Activated naive CD8-positive, alpha-beta T cell treated with anti-CD3 and anti-CD28 coated beads, Interleukin-2, amount 10 ng/mL, durations not matched to agents 7 days and 5 days (primary cell): ENCODE results near the gene CTSW. TPM values are rescaled to one million over a fixed set of nuclear protein-coding genes. Genes with fewer than 3 reads are reported as not detected.
"Not testable (repeated sequence)": the region's sequence is repeated elsewhere in the genome, so short reads cannot be mapped to it uniquely, and the experiment has no call there.

Experiments
- ATAC-seq: fragments of 150-1000 bp; cut with Tn5 transposase; one replicate; pipeline ENCODE4 v1.10.0; 2021; ENCODE audit warnings: low read depth, moderate library complexity
- POLR2A ChIA-PET: fragments of 350-600 bp; sonication (Branson Sonifier 250); formaldehyde crosslinking; loops from one replicate; lab custom pipeline; 2021; ENCODE audit warnings: antibody characterized with exemption; lab: Charles Lee
- DNase-seq: peaks from one replicate; pipeline ENCODE4 v3.0.0; 2021
- H3K27ac Mint-ChIP-seq: one replicate; pipeline ENCODE4 v1.8.0; 2022; ENCODE audit warnings: mild to moderate bottlenecking, mixed read lengths
- H3K27me3 Mint-ChIP-seq: one replicate; pipeline ENCODE4 v1.8.0; 2022; ENCODE audit warnings: mild to moderate bottlenecking, moderate library complexity, mixed read lengths
- H3K36me3 Mint-ChIP-seq: one replicate; pipeline ENCODE4 v1.8.0; 2021; ENCODE audit warnings: mild to moderate bottlenecking, mixed read lengths
- H3K4me1 Mint-ChIP-seq: one replicate; pipeline ENCODE4 v1.8.0; 2021; ENCODE audit warnings: mixed read lengths
- H3K4me3 Mint-ChIP-seq: one replicate; pipeline ENCODE4 v1.8.0; 2022; ENCODE audit warnings: mild to moderate bottlenecking, moderate library complexity, mixed read lengths
- H3K9me3 Mint-ChIP-seq: one replicate; pipeline ENCODE4 v1.8.0; 2021; ENCODE audit warnings: mixed read lengths
- total RNA-seq, 2 experiments: library from RNA; stranded (reverse); gene quantifications; one replicate each; pipeline ENCODE4 v1.2.3, GENCODE V29; 2021

The CTSW gene
- total RNA-seq, 2 experiments from 2014 or later: 161 to 175 TPM

- POLR2A ChIA-PET: interaction anchor here (0.7 to 12.3 kb wide), 9 partner anchors 8 to 84 kb away, joined by 3 to 304 read pairs (median 31); partner anchors contain the start of genes CFL1, FOSL1 and MUS81
- peaks cover 10% of the 10 kb centered on the region for H3K36me3 Mint-ChIP-seq
- H3K4me1 Mint-ChIP-seq: peaks cover 39% of the 10 kb centered on the region
- no peaks in the 10 kb centered on the region for H3K27me3 Mint-ChIP-seq
- no peaks in the 10 kb centered on the region for H3K9me3 Mint-ChIP-seq
- H3K4me3 Mint-ChIP-seq: peak overlapping the region; percentile 88
- ATAC-seq (no peak), DNase-seq (no peak)
- H3K27ac Mint-ChIP-seq: peak overlapping the region; percentile 99
Observed at GRCh38 chr11:65886826-65887722, 7.4 kb downstream of the CTSW start.

- DNase-seq (no peak), ATAC-seq (no peak)
- H3K4me1 Mint-ChIP-seq: peaks cover 44% of the 10 kb centered on the region
- peak overlapping the region; percentile 88 for H3K4me3 Mint-ChIP-seq
- H3K36me3 Mint-ChIP-seq: peaks cover 10% of the 10 kb centered on the region
- no peaks in the 10 kb centered on the region for H3K27me3 Mint-ChIP-seq
- H3K9me3 Mint-ChIP-seq: no peaks in the 10 kb centered on the region
- H3K27ac Mint-ChIP-seq: peak overlapping the region; percentile 99
- POLR2A ChIA-PET: interaction anchor here (0.8 to 12.3 kb wide), 20 partner anchors 8 to 176 kb away, joined by 3 to 304 read pairs (median 17); partner anchors contain the start of genes AP5B1, BANF1, C11orf68 and CFL1
Observed at GRCh38 chr11:65887723-65888162, 8.1 kb downstream of the CTSW start.

- H3K36me3 Mint-ChIP-seq: peaks cover 10% of the 10 kb centered on the region
- POLR2A ChIA-PET: interaction anchor here (0.6 to 12.3 kb wide), 25 partner anchors 9 to 192 kb away, joined by 3 to 304 read pairs (median 6); partner anchors contain the start of genes AP5B1, BANF1, C11orf68 and CFL1
- ATAC-seq: peak; percentile 56
- DNase-seq: peak; percentile 96
- peaks cover 46% of the 10 kb centered on the region for H3K4me1 Mint-ChIP-seq
- no peaks in the 10 kb centered on the region for H3K27me3 Mint-ChIP-seq
- H3K27ac Mint-ChIP-seq: peak within 1 kb of the TSS; percentile 99
- no peaks in the 10 kb centered on the region for H3K9me3 Mint-ChIP-seq
- H3K4me3 Mint-ChIP-seq: peak within 1 kb of the TSS; percentile 88
Observed at GRCh38 chr11:65888163-65888814, 8.7 kb downstream of the CTSW start, which contains the start of gene FIBP. TSS of gene FIBP (minus strand) at chr11:65888471. CDS start at chr11:65888418, 53 bp downstream.

GRCh38 chr11:65890324-65891218, 10.9 kb downstream of the CTSW start, which contains the start of gene CCDC85B:
TSS of gene CCDC85B (plus strand) at chr11:65890673. CDS start at chr11:65890784, 111 bp downstream.
- ATAC-seq (peak; percentile 68), DNase-seq (peak; percentile 99)
- Mint-ChIP-seq H3K9me3 (no peaks in the 10 kb centered on the region), H3K27me3 (no peaks in the 10 kb centered on the region), H3K36me3 (peaks cover 7% of the 10 kb centered on the region), H3K4me1 (peaks cover 43% of the 10 kb centered on the region), H3K4me3 (peak within 1 kb of the TSS; percentile 88), H3K27ac (peak within 1 kb of the TSS; percentile 99)
- POLR2A ChIA-PET: interaction anchor here (0.6 to 12.3 kb wide), 44 partner anchors 9 to 1595 kb away, joined by 3 to 304 read pairs (median 6); partner anchors contain the start of genes AP5B1, BANF1, C11orf68 and CFL1

GRCh38 chr11:65891219-65892136, 11.8 kb downstream of the CTSW start:
- Mint-ChIP-seq H3K27ac (peak overlapping the region; percentile 95), H3K36me3 (peaks cover 7% of the 10 kb centered on the region), H3K27me3 (no peaks in the 10 kb centered on the region), H3K4me1 (peaks cover 49% of the 10 kb centered on the region), H3K9me3 (no peaks in the 10 kb centered on the region), H3K4me3 (peak overlapping the region; percentile 88)
- POLR2A ChIA-PET: interaction anchor here (0.6 to 12.3 kb wide), 34 partner anchors 9 to 320 kb away, joined by 3 to 304 read pairs (median 7); partner anchors contain the start of genes AP5B1, BANF1, C11orf68 and CFL1
- ATAC-seq (no peak), DNase-seq (peak; percentile 66)

GRCh38 chr11:65892137-65892540, 12.5 kb downstream of the CTSW start:
- Mint-ChIP-seq H3K4me1 (peaks cover 47% of the 10 kb centered on the region), H3K27ac (peak overlapping the region; percentile 95), H3K4me3 (peak overlapping the region; percentile 88)
- H3K27me3 Mint-ChIP-seq, H3K36me3 Mint-ChIP-seq, ATAC-seq, H3K9me3 Mint-ChIP-seq: not testable (repeated sequence)
- POLR2A ChIA-PET: interaction anchor here (3.3 to 12.3 kb wide), 6 partner anchors 8 to 69 kb away, joined by 26 to 304 read pairs (median 86); partner anchors contain the start of genes C11orf68, CFL1, CTSW and FOSL1
- DNase-seq: peak; percentile 51

- ATAC-seq (no peak), DNase-seq (peak; percentile 45)
- no peaks in the 10 kb centered on the region for H3K27me3 Mint-ChIP-seq
- H3K4me3 Mint-ChIP-seq: peak overlapping the region; percentile 88
- POLR2A ChIA-PET: interaction anchor here (0.9 to 12.3 kb wide), 6 partner anchors 7 to 66 kb away, joined by 3 to 304 read pairs (median 86); partner anchors contain the start of genes C11orf68, CFL1, CTSW and FOSL1
- H3K36me3 Mint-ChIP-seq: peaks cover 4% of the 10 kb centered on the region
- H3K9me3 Mint-ChIP-seq: no peaks in the 10 kb centered on the region
- peaks cover 44% of the 10 kb centered on the region for H3K4me1 Mint-ChIP-seq
- H3K27ac Mint-ChIP-seq: peak overlapping the region; percentile 95
Observed at GRCh38 chr11:65892661-65893317, 13.2 kb downstream of the CTSW start.

- ATAC-seq (no peak), DNase-seq (peak; percentile 69)
- Mint-ChIP-seq H3K4me1 (peaks cover 43% of the 10 kb centered on the region), H3K9me3 (no peaks in the 10 kb centered on the region), H3K27ac (peak overlapping the region; percentile 95), H3K4me3 (peak overlapping the region; percentile 88), H3K27me3 (no peaks in the 10 kb centered on the region), H3K36me3 (peaks cover 2% of the 10 kb centered on the region)
- POLR2A ChIA-PET: interaction anchor here (0.6 to 12.3 kb wide), 13 partner anchors 9 to 701 kb away, joined by 3 to 304 read pairs (median 5); partner anchors contain the start of genes C11orf68, CFL1, CTSW and MUS81
Observed at GRCh38 chr11:65894034-65894591, 14.5 kb downstream of the CTSW start.

- ATAC-seq: no peak
- Mint-ChIP-seq H3K27ac (peak overlapping the region; percentile 52), H3K4me3 (peak overlapping the region; percentile 29), H3K36me3 (peaks cover 2% of the 10 kb centered on the region), H3K4me1 (peaks cover 33% of the 10 kb centered on the region), H3K27me3 (no peaks in the 10 kb centered on the region), H3K9me3 (no peaks in the 10 kb centered on the region)
- POLR2A ChIA-PET: interaction anchor here (1.4 to 12.3 kb wide), 3 partner anchors 24 to 35 kb away, joined by 3 to 304 read pairs (median 170); partner anchors contain the start of genes CFL1, EFEMP2 and MUS81
- no peak for DNase-seq
Observed at GRCh38 chr11:65895482-65895981, 15.9 kb downstream of the CTSW start.
